Right lobe of liver (tissue), 4 donors: Measurements from ENCODE around the gene CCDC167.

Source experiments
- CTCF ChIP-seq, 4 donors: fragments of 200-600 bp in 3 of 4; fragments of 450-650 bp in 1 of 4; IDR thresholded peaks; one replicate each; pipeline versions ENCODE4 v1.5.1 to v1.8.0; 2016 to 2022; ENCODE audit warnings: antibody characterized with exemption in 4 of 4, mild to moderate bottlenecking in 2 of 4
- POLR2A ChIP-seq: fragments of 450-650 bp; IDR thresholded peaks from one replicate; pipeline ENCODE4 v1.6.1; 2017; ENCODE audit warnings: antibody characterized with exemption, mild to moderate bottlenecking
- donor health status: DM: no; HTN: no; CAD: no.
- donor health status: DM: no; HTN: no; CAD: no.
- donor health status: DM: no; HTN: yes; CAD: no.

- no peak for TF ChIP-seq POLR2A
- TF ChIP-seq CTCF (IDR thresholded peaks at IDR 0.05), result no peak
Measured at GRCh38 chr6:37541346-37541745, 41.7 kb upstream of the CCDC167 start.
